Panc1 (cell line): ENCODE measurements around the gene INTS4. TPM values are rescaled to one million over a fixed set of nuclear protein-coding genes. Genes with fewer than 3 reads are reported as not detected.
"Not testable (repeated sequence)": the region's sequence is repeated elsewhere in the genome, so short reads cannot be mapped to it uniquely, and the experiment has no call there.

ENCODE experiments used
- ATAC-seq: fragments of 200-7000 bp; cut with Tn5 transposase; 2 replicates; pipeline ENCODE4 v1.9.1; 2020; ENCODE audit warnings: mild to moderate bottlenecking, moderate library complexity
- BruUV-seq: library from RNA; stranded (reverse); fragments of 400-500 nt; replicated peaks from 2 replicates; lab custom pipeline; 2021; lab: Mats Ljungman, UMichigan
- CTCF ChIA-PET: fragments of 300-600 bp; sonication (Branson Sonifier 250); formaldehyde crosslinking; loops from one replicate; lab custom pipeline; 2022; ENCODE audit warnings: antibody characterized with exemption; lab: Charles Lee
- POLR2A ChIA-PET: fragments of 300-600 bp; sonication (Branson Sonifier 250); formaldehyde crosslinking; loops from one replicate; lab custom pipeline; 2022; ENCODE audit warnings: antibody characterized with exemption; lab: Charles Lee
- DNase-seq: peaks from one replicate; pipeline ENCODE4 v3.0.0-alpha.2; 2010; ENCODE audit warnings: low read depth, low spot score
- H3K27ac ChIP-seq: 2 replicates; pipeline ENCODE4 v1.5.1; 2011; ENCODE audit warnings: mild to moderate bottlenecking, low read length, inconsistent platforms
- H3K27me3 ChIP-seq: fragments of 200-500 bp; sonication (Bioruptor generic); 2 replicates; pipeline ENCODE4 v1.6.0; 2014; ENCODE audit warnings: low read length, inconsistent platforms; ENCODE audit not compliant: control insufficient read depth, insufficient read depth
- H3K36me3 ChIP-seq: fragments of 200-500 bp; sonication (Bioruptor generic); 2 replicates; pipeline ENCODE4 v1.5.1; 2014; ENCODE audit warnings: inconsistent platforms, mild to moderate bottlenecking, low read length, moderate library complexity; ENCODE audit not compliant: control insufficient read depth, insufficient read depth
- H3K4me1 ChIP-seq: 2 replicates; pipeline ENCODE4 v1.5.1; 2011; ENCODE audit warnings: inconsistent platforms, mild to moderate bottlenecking, low read length, moderate library complexity; ENCODE audit not compliant: control insufficient read depth, insufficient read depth
- H3K4me3 ChIP-seq, 2 experiments: 2 replicates each; pipeline ENCODE4 v1.5.1; 2011 to 2012; ENCODE audit warnings: low read depth in 2 of 2, low read length in 2 of 2, mild to moderate bottlenecking in 2 of 2, inconsistent platforms in 1 of 2, moderate library complexity in 1 of 2
- H3K9me3 ChIP-seq: fragments of 200-500 bp; sonication (Bioruptor generic); 2 replicates; pipeline ENCODE4 v1.5.1; 2014; ENCODE audit warnings: low read depth, mild to moderate bottlenecking, inconsistent platforms, low read length, moderate library complexity; ENCODE audit not compliant: control insufficient read depth, insufficient read depth
- in situ Hi-C: cut with HindIII; loops from 2 replicates; pipeline ENCODE4 v1.10.0; 2016; ENCODE audit warnings: low sequenced_read_pairs, low pct_unique_long_range_greater_than_20kb
- intact Hi-C: fragments of 100-400 bp; cut with micrococcal nuclease; formaldehyde crosslinking; loops from one replicate; pipeline ENCODE4 v1.10.0; 2022; ENCODE audit not compliant: unreplicated experiment
- total RNA-seq: library from RNA; stranded (reverse); gene quantifications from one replicate; pipeline ENCODE4 v1.2.1, GENCODE V29; 2021; ENCODE audit not compliant: unreplicated experiment

INTS4 gene
- total RNA-seq, 1 experiment from 2014 or later: 48.2 TPM

DNA sequence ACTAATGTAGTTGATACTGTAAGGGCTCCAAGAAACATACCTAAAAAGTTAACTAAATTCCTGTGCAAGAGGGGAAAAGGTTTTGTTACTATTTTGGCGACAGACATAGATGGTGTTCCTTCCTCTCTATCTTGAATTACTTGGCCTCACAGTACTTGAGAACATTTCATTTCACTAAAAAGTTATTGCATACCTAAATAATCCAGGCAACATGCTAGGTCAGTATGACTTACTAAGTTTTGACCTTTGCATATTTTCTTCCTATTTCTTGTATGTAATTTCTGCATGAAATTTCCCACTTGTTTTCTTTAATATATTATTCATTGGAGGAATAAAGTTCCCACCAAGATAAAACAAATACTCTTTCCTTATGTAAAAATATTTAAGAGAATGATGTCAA, 99.5 kb downstream of the INTS4 start:
- ATAC-seq, H3K4me1 ChIP-seq, in situ Hi-C loops, CTCF ChIA-PET, H3K36me3 ChIP-seq, H3K27me3 ChIP-seq, BruUV-seq, H3K9me3 ChIP-seq, H3K4me3 ChIP-seq, H3K27ac ChIP-seq, intact Hi-C loops, POLR2A ChIA-PET, DNase-seq: not testable (repeated sequence)

DNA sequence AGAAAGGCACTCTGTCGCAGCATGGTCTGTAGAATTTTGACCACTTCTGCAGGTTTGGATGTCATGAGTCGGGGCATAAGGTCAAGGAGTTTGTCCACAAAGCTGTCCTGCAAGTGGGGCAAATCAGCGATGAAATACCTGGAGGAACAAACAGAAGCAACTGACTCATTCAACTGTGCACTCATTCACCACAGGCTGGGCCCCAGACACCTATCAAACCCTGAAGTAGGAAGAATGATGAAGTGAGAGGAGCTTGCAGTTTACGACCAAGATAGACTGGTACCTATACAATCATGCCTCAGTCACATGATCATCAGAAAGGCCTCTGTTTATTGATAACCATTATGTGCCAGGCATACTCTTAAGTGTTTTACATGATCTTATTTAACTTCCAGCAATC, 102.8 kb downstream of the INTS4 start:
- H3K27ac ChIP-seq, CTCF ChIA-PET, POLR2A ChIA-PET, H3K27me3 ChIP-seq, H3K36me3 ChIP-seq, ATAC-seq, H3K4me1 ChIP-seq, H3K4me3 ChIP-seq, DNase-seq, BruUV-seq, H3K9me3 ChIP-seq, in situ Hi-C loops, intact Hi-C loops: not testable (repeated sequence)

DNA sequence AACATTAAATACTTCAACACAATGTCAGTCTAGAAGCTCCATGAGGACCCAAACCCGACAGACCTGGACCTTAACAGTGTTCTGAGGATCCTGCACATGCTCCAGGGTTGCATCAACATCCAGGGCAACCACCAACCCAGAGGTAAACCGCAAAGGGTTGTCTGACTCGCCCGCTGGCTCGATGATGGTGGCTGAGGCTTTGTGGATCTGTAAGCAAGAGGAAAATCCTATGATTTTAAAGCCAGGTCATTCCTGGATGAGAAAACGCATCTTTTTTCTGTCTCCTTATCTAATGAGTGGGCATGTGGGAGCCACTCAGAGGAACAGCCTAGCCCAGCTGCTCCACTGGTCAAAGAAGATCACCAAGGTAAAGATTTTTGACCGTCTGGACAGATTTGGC, 103.2 kb downstream of the INTS4 start:
- H3K36me3 ChIP-seq, CTCF ChIA-PET, DNase-seq, H3K4me3 ChIP-seq, POLR2A ChIA-PET, H3K27ac ChIP-seq, in situ Hi-C loops, H3K4me1 ChIP-seq, intact Hi-C loops, H3K27me3 ChIP-seq, H3K9me3 ChIP-seq, BruUV-seq: not testable (repeated sequence)
- peak; percentile 32; the same call in 1 of the 2 replicates for ATAC-seq

DNA sequence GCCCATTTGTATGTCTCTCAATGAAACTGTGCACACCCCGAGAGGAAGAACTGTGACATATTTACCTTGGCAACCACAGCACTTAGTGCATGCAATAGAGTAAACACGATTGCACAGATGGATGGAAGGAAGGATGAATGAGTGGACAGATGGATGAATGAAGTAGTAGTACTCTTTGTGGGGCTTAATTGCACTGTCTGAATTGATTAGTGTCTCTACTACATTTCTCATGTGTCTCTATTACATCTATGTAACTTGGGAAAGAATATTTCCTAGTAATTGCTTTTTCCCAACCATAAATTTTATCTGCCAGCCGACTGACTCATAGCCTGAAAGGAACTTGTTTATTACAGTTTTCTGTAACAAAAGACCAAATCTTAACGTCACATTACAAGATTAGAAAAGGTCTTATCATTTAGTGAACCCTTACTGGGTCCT, 103.8 kb downstream of the INTS4 start:
- H3K36me3 ChIP-seq, intact Hi-C loops, POLR2A ChIA-PET, H3K27ac ChIP-seq, H3K9me3 ChIP-seq, BruUV-seq, H3K4me1 ChIP-seq, in situ Hi-C loops, H3K4me3 ChIP-seq, H3K27me3 ChIP-seq, CTCF ChIA-PET: not testable (repeated sequence)
- ATAC-seq (peak; percentile 72), DNase-seq (peak; percentile 28)

DNA sequence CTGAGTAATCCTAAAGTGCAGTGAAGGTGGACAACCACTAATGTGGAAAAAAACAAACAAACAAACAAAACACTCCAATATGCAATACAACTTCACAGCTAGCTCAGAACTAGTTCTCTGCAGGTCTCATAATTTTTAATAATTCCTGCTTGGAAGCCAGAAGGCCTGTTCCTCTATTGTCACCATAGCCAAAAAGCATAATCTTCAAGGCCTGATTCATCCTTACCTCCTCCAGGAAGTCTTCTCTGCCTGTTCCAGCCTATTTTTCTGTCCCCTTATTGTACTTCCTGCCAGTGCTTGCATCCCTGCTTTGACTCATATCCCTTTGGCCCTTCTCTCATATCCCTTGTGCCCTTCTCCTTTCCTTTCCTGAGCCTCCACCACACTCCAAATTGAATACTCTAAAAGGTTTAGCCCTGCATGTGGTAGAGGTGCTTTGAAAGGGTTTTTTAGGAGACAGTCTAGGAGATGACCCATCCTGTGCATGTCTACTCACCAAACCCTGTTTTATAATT, 104.3 kb downstream of the INTS4 start:
- DNase-seq, H3K36me3 ChIP-seq, H3K27me3 ChIP-seq, POLR2A ChIA-PET, BruUV-seq, H3K4me3 ChIP-seq, intact Hi-C loops, CTCF ChIA-PET, in situ Hi-C loops, H3K9me3 ChIP-seq, H3K27ac ChIP-seq, H3K4me1 ChIP-seq: not testable (repeated sequence)
- peak; percentile 54 for ATAC-seq

DNA sequence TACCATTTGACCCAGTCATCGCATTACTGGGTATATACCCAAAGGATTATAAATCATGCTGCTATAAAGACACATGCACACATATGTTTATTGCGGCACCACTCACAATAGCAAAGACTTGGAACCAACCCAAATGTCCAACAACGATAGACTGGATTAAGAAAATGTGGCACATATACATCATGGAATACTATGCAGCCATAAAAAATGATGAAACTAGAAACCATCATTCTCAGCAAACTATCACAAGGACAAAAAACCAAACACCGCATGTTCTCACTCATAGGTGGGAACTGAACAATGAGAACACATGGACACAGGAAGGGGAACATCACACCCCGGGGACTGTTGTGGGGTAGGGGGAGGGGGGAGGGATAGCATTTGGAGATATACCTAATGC, 105.4 kb downstream of the INTS4 start:
- H3K4me3 ChIP-seq, H3K27ac ChIP-seq, in situ Hi-C loops, BruUV-seq, H3K36me3 ChIP-seq, H3K4me1 ChIP-seq, POLR2A ChIA-PET, CTCF ChIA-PET, H3K27me3 ChIP-seq, H3K9me3 ChIP-seq, DNase-seq, intact Hi-C loops, ATAC-seq: not testable (repeated sequence)
